DMS114 treated with DMSO at 0.1 percent for 48 hours (cell line): ENCODE results near the gene ARHGEF18.
"Not testable (repeated sequence)": the region's sequence is repeated elsewhere in the genome, so short reads cannot be mapped to it uniquely, and the experiment has no call there.

Experiments
- DNase-seq: peaks from one replicate; lab custom pipeline; 2025; ENCODE audit not compliant: unreplicated experiment; lab: John Stamatoyannopoulos, UW

Gene ARHGEF18

GRCh38 chr19:7346997-7347396 lies 1.7 kb upstream of the ARHGEF18 start:
- DNase-seq, result not testable (repeated sequence)

- DNase-seq, result no peak
Measured at GRCh38 chr19:7349231-7349591, 474 bp downstream of the ARHGEF18 start.

GRCh38 chr19:7349961-7350711 lies 1.4 kb downstream of the ARHGEF18 start:
- DNase-seq, result no peak

GRCh38 chr19:7351861-7352260 lies 3.1 kb downstream of the ARHGEF18 start:
- DNase-seq, result no peak

- DNase-seq, result no peak
Measured at GRCh38 chr19:7355151-7355820, 6.5 kb downstream of the ARHGEF18 start.

GRCh38 chr19:7355871-7356270 lies 7.1 kb downstream of the ARHGEF18 start:
- DNase-seq, result no peak

GRCh38 chr19:7356899-7357627 lies 8.3 kb downstream of the ARHGEF18 start:
- DNase-seq, result no peak

- DNase-seq, result no peak
Measured at GRCh38 chr19:7358102-7358597, 9.4 kb downstream of the ARHGEF18 start.

GRCh38 chr19:7360393-7360984 lies 11.8 kb downstream of the ARHGEF18 start:
- no peak for DNase-seq

GRCh38 chr19:7363225-7363624 lies 14.5 kb downstream of the ARHGEF18 start:
- no peak for DNase-seq

- no peak for DNase-seq
Measured at GRCh38 chr19:7366701-7367420, 18.1 kb downstream of the ARHGEF18 start.

GRCh38 chr19:7368456-7368855 lies 19.7 kb downstream of the ARHGEF18 start:
- no peak for DNase-seq

GRCh38 chr19:7368866-7369265 lies 20.1 kb downstream of the ARHGEF18 start:
- not testable (repeated sequence) for DNase-seq

GRCh38 chr19:7370546-7370945 lies 21.8 kb downstream of the ARHGEF18 start:
- no peak for DNase-seq

- no peak for DNase-seq
Measured at GRCh38 chr19:7371001-7371400, 22.3 kb downstream of the ARHGEF18 start.

- no peak for DNase-seq
Measured at GRCh38 chr19:7372810-7373209, 24.1 kb downstream of the ARHGEF18 start.

- DNase-seq, result no peak
Measured at GRCh38 chr19:7373862-7374261, 25.1 kb downstream of the ARHGEF18 start.

GRCh38 chr19:7376151-7376852 lies 27.6 kb downstream of the ARHGEF18 start:
- no peak for DNase-seq

GRCh38 chr19:7377196-7377595 lies 28.5 kb downstream of the ARHGEF18 start:
- no peak for DNase-seq

GRCh38 chr19:7381073-7381390 lies 32.3 kb downstream of the ARHGEF18 start:
- DNase-seq, result no peak
